HG03457 (cell line): ENCODE data around the gene IFNB1.

Experiments used
- ATAC-seq: cut with Tn5 transposase; IDR thresholded peaks from one replicate; pipeline ENCODE4 v1.9.1; 2021; ENCODE audit warnings: moderate number of reproducible peaks; ENCODE audit not compliant: unreplicated experiment

IFNB1 gene

DNA sequence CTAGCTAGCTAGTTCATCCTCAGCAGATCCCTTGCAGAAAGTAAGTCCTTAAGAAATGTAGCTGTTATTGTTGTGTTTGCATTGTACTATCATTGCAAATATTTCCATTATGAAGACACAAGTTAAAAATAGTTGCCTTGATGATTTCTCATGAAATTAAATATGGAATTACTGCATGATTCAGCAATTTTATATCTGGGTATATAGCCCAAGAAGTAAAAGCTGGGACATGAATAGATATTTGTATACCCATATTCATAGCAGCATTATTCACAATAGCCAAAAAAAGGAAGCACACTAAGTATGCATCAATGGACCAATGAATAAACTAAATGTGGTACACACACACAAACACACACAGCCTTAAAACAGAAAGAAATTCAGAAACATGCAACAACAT is 6.8 kb downstream of the IFNB1 start:
- no peak for ATAC-seq

DNA sequence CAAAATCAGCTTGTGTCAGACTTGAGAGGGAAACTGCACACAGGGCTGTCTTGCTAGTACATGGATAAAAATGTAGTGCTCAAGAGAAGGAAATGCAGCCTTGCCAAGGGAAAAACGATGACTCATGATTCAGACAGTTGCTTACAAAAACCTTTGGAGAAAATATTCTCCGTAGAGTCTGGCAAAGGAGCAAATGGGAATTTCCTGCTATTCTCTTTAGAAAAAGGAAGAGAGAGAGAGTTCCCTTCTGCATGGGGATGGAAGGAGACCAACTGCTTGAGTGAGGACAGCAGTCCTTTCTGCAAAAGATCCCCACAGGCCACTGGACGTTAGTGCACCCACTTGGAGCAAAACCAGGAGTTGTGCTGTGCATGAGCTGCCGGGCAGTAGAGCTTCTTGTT is 7.6 kb downstream of the IFNB1 start:
- no peak for ATAC-seq

DNA sequence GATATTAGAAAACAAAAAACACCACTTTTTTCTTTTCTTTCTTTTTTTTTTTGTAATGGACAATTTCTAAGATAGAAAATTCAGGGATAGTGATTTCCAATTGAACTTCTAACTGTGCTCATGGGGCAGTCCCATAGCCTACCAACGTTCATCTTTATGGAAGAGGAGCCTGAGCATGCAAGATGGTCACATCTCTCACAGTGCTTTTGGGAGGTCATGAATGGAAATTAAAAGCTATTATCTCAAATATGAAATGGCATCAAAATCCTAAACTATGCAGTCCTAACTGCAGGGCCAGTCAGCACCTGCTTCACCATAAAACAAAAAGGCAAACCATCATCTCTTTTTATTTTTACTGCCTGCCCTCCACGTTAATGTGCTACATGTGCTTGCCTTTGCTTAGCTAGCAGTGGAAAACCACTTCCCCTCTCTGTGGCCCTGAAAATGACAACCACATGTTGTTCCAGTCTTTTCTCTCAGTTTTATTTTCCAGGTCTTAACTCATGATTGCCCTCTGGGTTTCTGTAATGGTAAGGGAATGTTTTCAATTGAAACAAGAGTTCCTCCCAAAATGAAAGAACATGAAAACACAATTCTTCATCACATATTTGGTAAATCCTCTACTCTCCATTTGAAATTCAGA is 16.7 kb downstream of the IFNB1 start:
- ATAC-seq, result peak; percentile 84

DNA sequence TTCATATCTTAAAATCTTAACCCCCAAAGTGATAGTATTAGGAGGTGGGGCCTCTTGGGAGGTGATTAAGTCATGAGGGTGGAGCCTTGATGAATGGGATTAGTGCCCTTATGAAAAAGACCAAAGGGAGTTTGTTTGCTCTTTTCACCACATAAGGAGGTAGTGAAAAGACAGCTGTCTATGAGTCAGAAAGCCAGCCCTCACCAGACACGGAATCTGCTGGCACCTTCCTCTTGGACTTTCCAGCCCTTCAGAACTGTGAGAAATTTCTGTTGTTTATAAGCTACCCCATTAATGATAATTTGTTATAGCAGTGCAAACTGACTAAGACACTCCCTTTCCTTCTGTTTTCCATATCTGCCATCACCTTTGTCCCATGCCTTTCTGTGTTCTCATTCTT is 20.8 kb downstream of the IFNB1 start:
- ATAC-seq, result no peak

DNA sequence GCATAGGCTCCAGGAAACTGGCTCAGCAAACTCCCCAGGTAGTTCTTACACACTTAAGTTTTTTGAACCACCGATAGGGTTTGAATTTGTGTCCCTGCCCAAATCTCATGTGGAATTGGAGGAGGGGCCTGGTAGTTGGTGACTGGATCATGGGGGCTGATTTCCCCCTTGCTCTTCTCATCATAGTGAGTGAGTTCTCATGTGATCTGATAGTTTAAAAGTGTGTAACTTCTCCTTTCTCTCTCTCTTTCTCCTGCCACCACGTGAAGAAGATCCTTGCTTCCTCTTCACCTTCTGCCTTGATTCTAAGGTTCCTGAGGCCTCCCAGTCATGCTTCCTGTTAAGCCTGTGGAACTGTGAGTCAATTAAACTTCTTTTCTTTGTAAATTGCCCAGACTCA is 23.9 kb downstream of the IFNB1 start:
- no peak for ATAC-seq

DNA sequence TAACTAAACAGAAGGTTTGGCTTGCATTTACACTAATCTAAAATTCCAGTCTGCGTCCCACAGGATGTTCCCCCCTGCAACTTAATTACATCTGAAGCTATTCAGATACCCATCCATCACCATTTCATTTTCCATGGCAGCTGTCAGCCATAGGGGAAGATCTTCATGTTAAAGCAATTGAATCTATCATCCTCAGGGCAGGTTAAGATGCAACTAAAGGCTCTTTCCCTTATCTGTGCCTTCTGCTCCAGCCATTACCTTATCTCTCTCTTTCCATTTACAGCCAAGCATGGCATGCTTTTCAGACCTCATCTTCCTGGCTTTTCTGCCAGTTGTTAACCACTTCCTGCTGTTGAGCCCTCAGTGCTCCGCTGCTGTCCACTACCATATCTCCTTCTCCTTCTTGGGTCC is 30.5 kb downstream of the IFNB1 start:
- no peak for ATAC-seq

DNA sequence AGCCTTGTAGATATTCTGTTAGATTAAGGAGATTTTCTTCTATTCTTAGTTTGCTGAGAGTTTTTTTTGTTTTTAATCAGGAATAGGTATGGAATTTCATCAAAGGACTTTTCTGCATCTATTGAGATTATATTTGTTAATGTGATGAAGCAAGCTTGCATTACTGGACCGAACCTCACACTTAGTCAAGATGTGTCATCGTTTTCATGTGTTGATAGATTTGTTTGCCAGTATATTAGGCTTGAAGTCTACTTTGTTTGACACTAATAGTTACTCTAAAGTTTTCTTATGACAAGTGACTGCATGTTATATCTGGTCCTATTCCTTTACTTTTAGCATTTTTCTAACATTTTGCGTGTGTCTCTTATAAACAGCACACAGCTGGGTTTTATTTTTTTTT is 33.9 kb downstream of the IFNB1 start:
- ATAC-seq, result no peak

DNA sequence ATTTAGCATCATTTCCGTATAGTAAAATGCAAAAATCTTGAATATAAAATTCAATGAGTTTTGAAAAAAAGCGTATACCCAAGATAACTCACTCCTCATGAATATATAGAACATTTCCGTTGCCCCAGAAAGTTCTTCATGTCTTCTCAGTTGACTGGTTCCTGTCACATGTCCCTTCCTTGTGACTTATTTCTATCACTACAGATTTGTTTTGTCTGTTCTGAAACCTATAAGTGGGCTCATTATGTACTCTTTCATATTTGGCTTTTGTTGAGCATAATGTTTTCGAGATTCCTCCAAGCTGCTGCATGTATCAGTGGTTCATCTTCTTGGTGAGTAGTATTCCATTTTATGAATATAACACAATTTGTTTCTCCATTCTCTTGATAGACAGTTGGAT is 35.3 kb downstream of the IFNB1 start:
- no peak for ATAC-seq

DNA sequence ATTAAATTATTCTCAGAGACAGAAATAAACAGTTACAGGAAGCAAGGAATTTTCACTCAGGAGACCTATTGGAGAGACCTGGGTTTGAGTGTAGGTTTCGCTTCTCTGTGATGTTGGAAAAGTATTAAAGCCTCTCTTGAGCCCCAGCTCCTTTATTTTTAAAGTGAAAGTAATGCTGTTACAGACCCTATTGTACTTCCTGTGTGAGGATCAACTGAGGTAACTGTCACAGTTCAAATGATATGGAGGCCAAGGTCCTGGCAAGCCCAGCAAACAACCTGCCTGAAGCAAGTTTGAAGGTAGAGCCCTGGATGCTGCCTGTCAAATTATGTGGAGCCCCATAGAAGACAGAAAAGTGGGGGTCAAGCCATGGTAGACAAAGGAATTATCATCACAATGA is 38.4 kb downstream of the IFNB1 start:
- ATAC-seq, result no peak

DNA sequence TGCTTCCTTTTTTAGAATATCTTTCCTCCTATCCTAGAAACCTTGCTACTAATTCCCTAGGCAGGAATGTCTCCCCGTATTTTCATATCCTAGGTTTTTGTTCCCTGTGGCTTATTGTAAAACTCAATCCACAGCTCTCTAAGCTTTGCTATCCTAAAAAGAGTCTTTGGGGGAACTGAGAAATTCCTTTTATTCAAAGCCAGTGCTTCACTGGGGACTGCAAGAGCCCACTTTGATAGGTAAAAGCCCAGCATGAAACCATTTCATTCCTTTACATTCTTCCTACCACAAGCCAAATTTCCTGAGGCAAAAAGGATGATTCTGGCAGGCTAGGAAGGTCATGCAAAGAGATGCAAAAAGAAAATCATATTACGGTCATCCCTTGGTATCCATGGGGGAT is 40.5 kb downstream of the IFNB1 start:
- ATAC-seq, result no peak

DNA sequence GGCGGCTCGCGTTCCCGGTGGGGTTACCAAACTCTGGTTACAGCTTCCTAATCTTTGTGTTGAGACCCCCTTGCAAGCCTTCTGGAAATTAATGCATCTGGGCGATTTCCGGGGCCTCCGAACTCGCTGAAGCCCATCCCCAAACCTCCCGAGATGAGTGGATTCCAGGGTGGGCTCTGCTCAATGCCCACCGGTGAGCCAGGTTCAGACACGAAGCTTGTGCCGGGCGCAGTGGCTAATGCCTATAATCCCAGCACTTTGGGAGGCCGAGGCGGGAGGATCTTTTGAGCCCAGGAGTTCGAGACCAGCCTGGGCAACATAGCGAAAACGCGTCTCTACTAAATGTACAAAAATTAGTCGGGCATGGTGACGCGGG is 45.9 kb downstream of the IFNB1 start:
- no peak for ATAC-seq

DNA sequence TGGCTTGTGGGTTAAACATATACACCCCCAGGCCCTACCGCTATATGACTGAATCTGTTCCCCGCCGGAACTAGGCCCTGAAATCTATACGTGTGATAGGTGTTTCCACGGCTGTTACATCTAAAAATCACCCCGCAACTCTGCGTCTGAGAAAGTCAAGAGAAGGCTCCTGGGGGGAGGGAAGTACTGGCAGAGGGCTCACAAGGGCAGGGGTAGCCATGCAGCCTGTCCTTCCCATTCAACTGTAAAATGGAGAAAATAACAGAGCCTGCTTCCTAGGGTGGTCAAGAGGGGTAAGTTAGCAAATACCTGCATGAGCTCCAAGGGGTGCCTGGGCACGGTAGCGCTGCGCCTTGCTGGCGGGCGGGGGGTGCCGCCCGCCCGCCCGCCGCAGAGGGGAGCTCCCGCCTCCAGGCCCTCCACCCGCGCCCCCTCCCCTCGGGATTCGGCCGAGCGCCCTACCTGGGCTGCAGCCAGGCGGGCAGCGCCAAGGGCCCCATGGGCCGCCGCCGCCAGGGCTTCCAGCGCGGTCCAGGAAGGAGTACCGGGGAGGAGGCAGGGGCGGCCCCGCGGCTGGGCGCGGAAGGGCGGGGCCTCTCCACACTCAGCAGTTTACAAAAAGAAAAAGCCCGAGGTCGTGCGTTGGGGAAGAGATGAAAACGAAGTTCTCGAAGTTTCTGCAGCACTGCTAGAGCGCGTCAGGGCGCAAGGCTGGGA is 46.5 kb downstream of the IFNB1 start, which contains the start of gene HACD4:
TSS of gene HACD4 (minus strand) at position 550 of the 717 bp plus-strand sequence. CDS start at position 500, 50 bp downstream.
- peak; percentile 47 for ATAC-seq

DNA sequence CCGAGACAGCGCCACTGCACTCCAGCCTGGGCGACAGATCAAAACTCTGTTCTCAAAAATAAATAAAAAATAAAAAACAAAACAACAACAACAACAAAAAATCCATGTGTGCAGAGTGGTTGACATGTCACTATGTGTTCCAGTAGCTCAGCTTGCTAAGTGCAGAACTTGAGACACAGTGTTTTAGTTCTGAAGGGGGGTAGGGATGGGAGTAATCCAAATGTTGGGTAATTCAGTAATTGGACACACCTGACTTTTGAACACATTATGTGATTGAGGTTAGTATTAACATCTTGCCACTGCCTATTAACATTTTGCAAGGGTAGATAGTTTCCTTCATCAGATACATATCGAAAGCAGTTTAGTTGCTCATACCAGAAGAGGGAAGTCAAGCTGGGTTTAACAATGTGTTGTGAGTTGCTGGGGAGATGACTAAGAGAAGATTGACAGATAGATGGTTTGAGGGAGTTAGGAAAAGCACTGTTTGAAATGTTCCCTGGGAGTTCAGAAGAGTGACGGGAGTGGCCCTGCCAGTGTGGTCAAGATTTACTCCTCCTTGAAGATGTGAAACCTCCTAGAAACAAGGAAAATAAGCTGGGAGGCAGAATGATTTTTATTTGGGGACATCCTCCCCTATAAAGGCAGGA is 47.2 kb downstream of the IFNB1 start:
- peak; percentile 86 for ATAC-seq

DNA sequence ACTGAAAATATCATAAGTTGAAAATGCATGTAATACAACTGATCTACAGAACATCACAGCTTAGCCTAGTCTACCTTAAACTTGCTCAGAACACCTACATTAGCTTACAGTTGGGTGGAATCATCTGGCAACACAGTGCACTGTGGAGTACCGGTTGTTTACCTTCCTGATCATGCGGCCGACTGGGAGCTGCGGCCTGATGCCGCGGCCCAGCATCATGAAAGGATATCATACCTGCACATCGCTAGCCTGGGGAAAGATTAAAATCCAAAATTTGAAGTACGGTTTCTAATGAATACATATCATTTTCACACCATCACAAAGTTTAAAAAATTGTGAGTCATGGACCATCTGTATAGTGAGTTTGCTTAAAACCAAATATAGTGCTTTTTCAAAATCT is 48.1 kb downstream of the IFNB1 start:
- ATAC-seq, result no peak

DNA sequence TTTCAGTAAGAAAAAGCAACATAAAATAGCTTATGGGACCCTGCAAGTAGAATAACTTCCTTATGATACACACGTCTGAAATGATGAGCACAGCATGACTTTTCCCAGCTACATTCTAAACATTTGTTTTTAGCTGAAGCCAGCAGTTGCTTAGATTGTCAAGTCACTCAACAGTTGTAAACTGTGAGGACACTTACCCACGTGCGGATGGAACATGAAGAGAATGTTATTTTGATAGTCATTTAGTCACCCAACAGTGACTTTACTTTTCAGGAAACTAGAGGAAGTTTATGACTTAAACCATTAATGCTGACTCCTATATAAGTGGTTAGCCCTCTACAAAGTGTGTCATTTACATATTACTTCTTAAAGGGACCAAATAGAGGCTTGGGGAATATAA is 49.3 kb downstream of the IFNB1 start:
- no peak for ATAC-seq

DNA sequence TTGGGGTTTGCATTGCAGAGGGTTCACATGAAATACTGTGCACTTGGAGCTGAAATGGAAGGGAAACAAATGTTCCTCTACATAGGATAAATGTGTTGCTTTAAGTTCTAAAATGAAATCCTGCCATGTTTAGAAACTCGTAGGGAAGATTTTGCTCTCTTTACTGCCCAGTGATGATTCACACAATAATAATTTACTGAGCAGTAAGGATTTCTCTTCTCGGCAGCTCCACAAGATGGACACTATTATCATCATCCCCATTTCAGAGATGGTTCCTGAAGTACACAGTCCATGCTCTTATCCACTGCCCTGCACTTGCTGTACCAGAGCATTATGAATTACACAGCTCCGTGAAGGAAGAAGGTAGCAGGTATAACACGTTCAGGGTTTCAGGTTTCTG is 50.4 kb downstream of the IFNB1 start:
- ATAC-seq, result no peak
